HFFc6 (cell line): Measurements from ENCODE around the gene TPCN1. TPM values are rescaled to one million over a fixed set of nuclear protein-coding genes. Genes with fewer than 3 reads are reported as not detected.

Experiments used
- DNase-seq: peaks from one replicate; pipeline ENCODE4 v3.0.0-alpha.2; 2018
- H3K27ac Mint-ChIP-seq: 2 replicates; pipeline ENCODE4 v1.8.0; 2020; ENCODE audit warnings: mild to moderate bottlenecking, mixed read lengths
- H3K27me3 Mint-ChIP-seq: 2 replicates; pipeline ENCODE4 v1.8.0; 2021; ENCODE audit warnings: mild to moderate bottlenecking, moderate library complexity, mixed read lengths; ENCODE audit not compliant: insufficient read depth
- H3K36me3 Mint-ChIP-seq: 2 replicates; pipeline ENCODE4 v1.8.0; 2021; ENCODE audit warnings: low read depth, mixed read lengths
- H3K4me1 Mint-ChIP-seq: 2 replicates; pipeline ENCODE4 v1.8.0; 2020; ENCODE audit warnings: low read depth, mixed read lengths
- H3K4me3 Mint-ChIP-seq: 2 replicates; pipeline ENCODE4 v1.8.0; 2020; ENCODE audit warnings: mild to moderate bottlenecking, moderate library complexity, mixed read lengths
- H3K9me3 Mint-ChIP-seq: 2 replicates; pipeline ENCODE4 v1.8.0; 2020; ENCODE audit warnings: mild to moderate bottlenecking, mixed read lengths
- total RNA-seq, 6 experiments: library from RNA; stranded (reverse); fragmentation: NEBNext Ultra II Directional; extraction: Animal tissue kit (Norgen Biotek cat#: 25700); gene quantifications; 2 replicates in 1 of 6; 3 replicates in 5 of 6; pipeline ENCODE4 v1.2.3, GENCODE V29; 2021
- TF ChIP-seq, protein P1 (sequence below): fragments of 200-600 bp; sonication (generic); IDR thresholded peaks from 2 replicates; pipeline ENCODE4 v1.5.0; 2021; ENCODE audit warnings: antibody characterized with exemption, mild to moderate bottlenecking

TPCN1 gene
- total RNA-seq, 6 experiments from 2014 or later: 19.0 to 33.3 (median 20.6) TPM

DNA sequence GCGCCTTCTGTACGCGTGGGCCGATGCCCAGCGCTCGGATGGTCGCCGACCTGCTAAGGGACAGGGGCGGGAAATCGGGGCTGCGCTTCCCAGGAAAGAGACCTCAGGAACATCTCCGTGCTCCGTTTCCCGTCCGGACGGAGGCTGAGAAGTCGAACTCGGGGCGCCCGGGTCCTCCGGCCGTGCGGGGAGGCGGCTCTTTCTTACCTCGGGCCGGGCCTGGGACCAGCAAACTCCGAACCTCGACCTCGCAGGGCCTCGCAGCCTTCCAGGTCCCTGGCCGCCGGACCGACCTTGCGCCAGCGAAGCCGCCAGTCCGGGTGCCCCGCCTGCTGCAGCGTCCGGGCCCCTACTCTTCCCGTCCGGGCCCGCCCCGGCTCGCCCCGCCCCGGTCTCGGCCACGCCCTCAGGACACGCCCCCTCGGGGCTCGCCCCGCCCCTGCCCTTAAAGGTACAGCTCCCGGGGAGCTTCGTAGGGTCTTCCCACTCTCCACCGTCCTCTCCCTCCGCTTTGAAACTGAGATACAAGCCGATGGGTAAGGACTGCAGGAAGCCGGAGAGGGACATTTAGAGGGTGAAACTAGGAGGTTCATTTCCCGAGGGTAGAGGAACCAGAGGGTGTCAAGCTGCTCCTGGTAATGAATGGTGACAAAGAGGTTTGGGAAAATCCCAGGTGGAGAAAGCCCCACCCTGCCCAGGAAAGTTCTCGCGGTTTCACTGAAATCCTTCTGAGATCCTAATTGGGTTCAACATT is 113.7 kb downstream of the TPCN1 start, which contains the start of gene SLC8B1:
Gene SLC8B1 (minus strand): TSS at position 324 of the 754 bp plus-strand sequence. CDS start 2,231 bp downstream, outside the sequence.
- TF ChIP-seq, protein P1, sequence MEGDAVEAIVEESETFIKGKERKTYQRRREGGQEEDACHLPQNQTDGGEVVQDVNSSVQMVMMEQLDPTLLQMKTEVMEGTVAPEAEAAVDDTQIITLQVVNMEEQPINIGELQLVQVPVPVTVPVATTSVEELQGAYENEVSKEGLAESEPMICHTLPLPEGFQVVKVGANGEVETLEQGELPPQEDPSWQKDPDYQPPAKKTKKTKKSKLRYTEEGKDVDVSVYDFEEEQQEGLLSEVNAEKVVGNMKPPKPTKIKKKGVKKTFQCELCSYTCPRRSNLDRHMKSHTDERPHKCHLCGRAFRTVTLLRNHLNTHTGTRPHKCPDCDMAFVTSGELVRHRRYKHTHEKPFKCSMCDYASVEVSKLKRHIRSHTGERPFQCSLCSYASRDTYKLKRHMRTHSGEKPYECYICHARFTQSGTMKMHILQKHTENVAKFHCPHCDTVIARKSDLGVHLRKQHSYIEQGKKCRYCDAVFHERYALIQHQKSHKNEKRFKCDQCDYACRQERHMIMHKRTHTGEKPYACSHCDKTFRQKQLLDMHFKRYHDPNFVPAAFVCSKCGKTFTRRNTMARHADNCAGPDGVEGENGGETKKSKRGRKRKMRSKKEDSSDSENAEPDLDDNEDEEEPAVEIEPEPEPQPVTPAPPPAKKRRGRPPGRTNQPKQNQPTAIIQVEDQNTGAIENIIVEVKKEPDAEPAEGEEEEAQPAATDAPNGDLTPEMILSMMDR: no peak
- Mint-ChIP-seq H3K4me1 (peaks cover 13% of the 10 kb centered on the region), H3K4me3 (peak within 1 kb of the TSS; percentile 92), H3K27ac (peak within 1 kb of the TSS; percentile 34; the same call in 1 of the 2 replicates), H3K9me3 (no peaks in the 10 kb centered on the region), H3K36me3 (no peaks in the 10 kb centered on the region), H3K27me3 (no peaks in the 10 kb centered on the region; the same call in none of the 2 replicates)
- DNase-seq: peak; percentile 48

DNA sequence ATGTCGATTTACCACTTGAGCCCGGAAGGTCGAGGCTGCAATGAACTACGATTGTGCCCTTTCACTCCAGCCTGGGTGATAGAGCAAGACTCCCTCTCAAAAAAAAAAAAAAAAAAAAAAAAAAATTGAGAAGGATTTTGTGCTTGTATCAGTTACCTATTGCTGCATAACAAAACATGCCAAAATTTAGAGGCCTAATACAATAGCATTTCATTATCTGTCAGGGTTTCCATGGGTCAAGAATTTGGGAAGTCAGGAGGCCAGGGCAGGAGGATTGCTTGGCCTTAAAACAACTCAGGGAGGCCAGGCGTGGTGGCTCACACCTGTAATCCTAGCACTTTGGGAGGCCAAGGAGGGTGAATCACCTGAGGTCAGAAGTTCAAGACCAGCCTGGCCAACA is 118.3 kb downstream of the TPCN1 start:
- H3K9me3 Mint-ChIP-seq: no peaks in the 10 kb centered on the region
- H3K27ac Mint-ChIP-seq: no peak overlapping the region
- peaks cover 3% of the 10 kb centered on the region for H3K4me1 Mint-ChIP-seq
- TF ChIP-seq, protein P1: no peak
- H3K36me3 Mint-ChIP-seq: no peaks in the 10 kb centered on the region
- H3K4me3 Mint-ChIP-seq: no peak overlapping the region
- DNase-seq: no peak
- H3K27me3 Mint-ChIP-seq: peaks cover 8% of the 10 kb centered on the region

DNA sequence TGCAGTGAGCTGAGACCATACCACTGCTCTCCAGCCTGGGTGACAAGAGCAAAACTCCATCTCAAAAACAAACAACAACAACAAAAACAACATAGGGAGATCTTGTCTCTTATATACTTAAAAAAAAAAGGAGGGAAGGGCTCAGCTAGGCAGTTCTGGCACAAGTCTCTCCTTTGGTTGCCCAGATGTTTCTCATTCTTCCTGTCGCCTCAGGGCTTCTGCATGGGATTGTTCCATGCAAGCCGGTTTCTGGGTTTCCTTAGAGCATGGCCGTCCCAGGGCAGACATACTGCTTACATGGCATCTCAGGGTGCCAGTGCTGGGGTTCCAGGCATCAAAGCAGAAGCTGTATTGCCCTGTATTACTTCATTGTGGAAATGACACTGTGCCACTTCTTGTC is 118.8 kb downstream of the TPCN1 start:
- DNase-seq: no peak
- no peak overlapping the region for H3K4me3 Mint-ChIP-seq
- no peaks in the 10 kb centered on the region for H3K9me3 Mint-ChIP-seq
- peaks cover 8% of the 10 kb centered on the region for H3K27me3 Mint-ChIP-seq
- TF ChIP-seq, protein P1: no peak
- H3K27ac Mint-ChIP-seq: no peak overlapping the region
- H3K4me1 Mint-ChIP-seq: no peaks in the 10 kb centered on the region
- no peaks in the 10 kb centered on the region for H3K36me3 Mint-ChIP-seq

DNA sequence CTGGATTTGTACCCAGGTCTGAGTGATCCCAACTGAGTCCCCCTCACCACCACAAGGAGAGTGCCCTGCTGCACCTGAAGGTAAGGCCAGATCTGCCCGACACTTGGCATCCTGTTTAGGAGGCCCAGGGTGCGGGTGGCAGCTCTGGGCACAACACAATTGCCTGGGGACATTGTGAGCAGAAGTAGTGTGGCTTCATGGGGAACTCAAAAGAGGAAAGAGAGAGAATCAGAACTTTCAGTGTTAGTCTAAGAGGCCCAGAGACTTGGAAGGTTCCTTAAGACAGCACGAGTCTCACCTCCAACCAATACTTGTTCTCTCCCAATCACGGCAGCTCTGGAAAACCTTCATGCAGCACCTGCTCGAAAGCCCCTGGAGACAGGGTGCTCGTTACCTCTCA is 120.3 kb downstream of the TPCN1 start:
- no peak for DNase-seq
- Mint-ChIP-seq H3K27me3 (peaks cover 8% of the 10 kb centered on the region), H3K36me3 (no peaks in the 10 kb centered on the region), H3K4me3 (no peak overlapping the region), H3K9me3 (no peaks in the 10 kb centered on the region), H3K27ac (no peak overlapping the region), H3K4me1 (no peaks in the 10 kb centered on the region)
- TF ChIP-seq, protein P1: no peak

DNA sequence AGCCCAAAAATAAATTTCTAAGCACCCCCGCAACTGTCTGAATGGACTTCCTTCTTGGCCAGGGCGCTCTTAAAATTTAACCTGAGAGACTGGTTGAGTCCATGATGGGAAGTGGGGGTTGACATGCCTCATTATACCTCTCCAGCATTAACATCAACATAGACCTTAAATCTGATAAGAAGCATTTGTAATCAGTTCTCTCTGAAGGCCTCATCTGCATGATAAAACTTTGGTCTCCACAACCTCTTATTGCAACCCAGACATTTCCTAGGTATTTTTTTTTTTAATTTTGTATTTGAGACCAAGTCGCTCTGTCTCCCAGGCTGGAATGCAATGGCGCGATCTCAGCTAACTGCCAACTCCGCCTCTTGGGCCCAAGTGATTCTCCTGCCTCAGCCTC is 124.1 kb downstream of the TPCN1 start:
- Mint-ChIP-seq H3K4me3 (no peak overlapping the region), H3K9me3 (no peaks in the 10 kb centered on the region), H3K27ac (no peak overlapping the region), H3K27me3 (peaks cover 8% of the 10 kb centered on the region), H3K36me3 (no peaks in the 10 kb centered on the region), H3K4me1 (no peaks in the 10 kb centered on the region)
- no peak for DNase-seq
- TF ChIP-seq, protein P1: no peak
